ENCODE data around the gene KXD1. TPM values are rescaled to one million over a fixed set of nuclear protein-coding genes. Genes with fewer than 3 reads are reported as not detected.

Gene KXD1
- total and polyA plus RNA-seq, 10 of the 15 experiments (the other 5 are each of a cell fraction or from before 2014, with no cell fraction given) = 27.5 to 209 (median 129) TPM

DNA sequence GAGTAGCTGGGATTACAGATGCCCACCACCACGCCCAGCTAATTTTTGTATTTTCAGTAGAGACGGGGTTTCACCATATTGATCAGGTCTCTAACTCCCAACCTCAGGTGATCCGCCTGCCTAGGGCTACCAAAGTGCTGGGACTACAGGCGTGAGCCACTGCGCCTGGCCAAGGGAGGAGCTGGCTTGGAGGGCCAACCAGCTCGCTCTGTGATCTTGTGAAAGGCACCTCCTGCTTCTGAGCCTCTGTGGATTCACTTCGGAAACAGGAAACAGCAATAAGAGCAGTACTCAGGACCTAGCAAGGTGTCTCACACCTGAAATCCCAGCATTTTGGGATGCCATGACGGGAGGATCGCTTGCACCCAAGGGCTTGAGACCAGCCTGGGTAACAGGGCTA, 33.8 kb upstream of the KXD1 start:
- Histone ChIP-seq H3K4me2 (ENCODE audit: control insufficient read depth, insufficient read depth) (no peak overlapping the region), H3K9me3 (replicated peaks; ENCODE audit: control insufficient read depth, insufficient read depth, low read length) (no peaks in the 10 kb centered on the region), H3K9ac (ENCODE audit: control insufficient read depth, insufficient read depth, low read length) (no peak overlapping the region), H2AFZ (ENCODE audit: control insufficient read depth, low read depth, low read length) (no peak overlapping the region), H3K36me3 (ENCODE audit: control insufficient read depth in 2 of 2, insufficient read depth in 2 of 2, low read length in 1 of 2) (no peaks in the 10 kb centered on the region), H3K4me3 (no peak overlapping the region), H3K79me2 (ENCODE audit: control insufficient read depth, insufficient read depth, low read length) (peaks cover 30% of the 10 kb centered on the region), H3K4me1 (ENCODE audit: control insufficient read depth, insufficient read depth, low read length) (peaks cover 4% of the 10 kb centered on the region), H3K27ac (ENCODE audit: control insufficient read depth, insufficient read depth) (no peak overlapping the region), H3K27me3 (replicated peaks in 1 of 2; ENCODE audit: control insufficient read depth in 2 of 2, insufficient read depth in 2 of 2, low read length in 1 of 2) (no peaks in the 10 kb centered on the region), H4K20me1 (ENCODE audit: control insufficient read depth, insufficient read depth) (no peaks in the 10 kb centered on the region)
- BruUV-seq (replicated peaks) = no TSS peak
- in situ Hi-C loops (cut with MboI) = no loop called here
- ChIA-PET SMC1A (ENCODE audit: uncharacterized antibody, unreplicated experiment) (interaction anchor here (1.7 to 1.8 kb wide), 2 partner anchors 19 to 20 kb away, joined by 5 read pairs; no protein-coding TSS in a partner anchor), POLR2A (interaction anchor here (0.5 to 2.3 kb wide), 4 partner anchors 10 to 20 kb away, joined by 3 to 6 read pairs (median 4); partner anchors contain the start of gene FKBP8), CTCF (interaction anchor here (2.0 to 6.5 kb wide), 2 partner anchors 20 to 63 kb away, joined by 8 to 64 read pairs; partner anchors contain the start of genes FKBP8 and REX1BD), RAD21 (ENCODE audit: unreplicated experiment) (interaction anchor here (0.9 to 5.1 kb wide), 2 partner anchors 48 to 152 kb away, joined by 5 to 26 read pairs; partner anchors contain the start of gene UBA52)
- intact Hi-C loops (cut with micrococcal nuclease; ENCODE audit: unreplicated experiment) = loop anchor here (2.0 kb wide), 1 partner anchor 65 kb away; the partner anchor contains the start of gene REX1BD
- no peak for TF ChIP-seq POLR2A (IDR thresholded peaks at IDR 0.05; ENCODE audit: low read depth, low read length)
- no peak for TF ChIP-seq RCOR1 (conservative IDR thresholded peaks at IDR 0.05; ENCODE audit: low read depth, low read length)
- TF ChIP-seq KLF5 (IDR thresholded peaks at IDR 0.05; ENCODE audit: partially characterized antibody) = no peak
- no peak for TF ChIP-seq SMARCA5 (IDR thresholded peaks at IDR 0.05)
- TF ChIP-seq POU2F2 (IDR thresholded peaks at IDR 0.05; ENCODE audit: borderline replicate concordance, low read depth, low read length) = no peak
- TF ChIP-seq PAX5 (IDR thresholded peaks at IDR 0.05; ENCODE audit: borderline replicate concordance, low read depth, low read length) = no peak
- no peak for TF ChIP-seq BMI1 (IDR thresholded peaks at IDR 0.05; ENCODE audit: borderline replicate concordance)
- no peak for TF ChIP-seq WRNIP1 (IDR thresholded peaks at IDR 0.05; ENCODE audit: borderline replicate concordance, low read depth, low read length)
- TF ChIP-seq, protein P1, sequence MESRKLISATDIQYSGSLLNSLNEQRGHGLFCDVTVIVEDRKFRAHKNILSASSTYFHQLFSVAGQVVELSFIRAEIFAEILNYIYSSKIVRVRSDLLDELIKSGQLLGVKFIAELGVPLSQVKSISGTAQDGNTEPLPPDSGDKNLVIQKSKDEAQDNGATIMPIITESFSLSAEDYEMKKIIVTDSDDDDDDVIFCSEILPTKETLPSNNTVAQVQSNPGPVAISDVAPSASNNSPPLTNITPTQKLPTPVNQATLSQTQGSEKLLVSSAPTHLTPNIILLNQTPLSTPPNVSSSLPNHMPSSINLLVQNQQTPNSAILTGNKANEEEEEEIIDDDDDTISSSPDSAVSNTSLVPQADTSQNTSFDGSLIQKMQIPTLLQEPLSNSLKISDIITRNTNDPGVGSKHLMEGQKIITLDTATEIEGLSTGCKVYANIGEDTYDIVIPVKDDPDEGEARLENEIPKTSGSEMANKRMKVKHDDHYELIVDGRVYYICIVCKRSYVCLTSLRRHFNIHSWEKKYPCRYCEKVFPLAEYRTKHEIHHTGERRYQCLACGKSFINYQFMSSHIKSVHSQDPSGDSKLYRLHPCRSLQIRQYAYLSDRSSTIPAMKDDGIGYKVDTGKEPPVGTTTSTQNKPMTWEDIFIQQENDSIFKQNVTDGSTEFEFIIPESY (IDR thresholded peaks at IDR 0.05) = no peak
- no peak for TF ChIP-seq NRF1 (conservative IDR thresholded peaks at IDR 0.05; ENCODE audit: low read depth, low read length)
- TF ChIP-seq, protein P2, sequence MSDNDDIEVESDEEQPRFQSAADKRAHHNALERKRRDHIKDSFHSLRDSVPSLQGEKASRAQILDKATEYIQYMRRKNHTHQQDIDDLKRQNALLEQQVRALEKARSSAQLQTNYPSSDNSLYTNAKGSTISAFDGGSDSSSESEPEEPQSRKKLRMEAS (IDR thresholded peaks at IDR 0.05; ENCODE audit: low read depth, low read length) = no peak
- no peak for TF ChIP-seq HDAC2 (IDR thresholded peaks at IDR 0.05)
- no peak for TF ChIP-seq IKZF2 (IDR thresholded peaks at IDR 0.05)
- TF ChIP-seq CBX5 (IDR thresholded peaks at IDR 0.05; ENCODE audit: low read depth) = no peak
- DNase-seq (ENCODE audit: low read depth, low spot score) (no peak), ATAC-seq (no peak), FAIRE-seq (no peak)
- 81% methylated on average over 9 of the region's 9 CpGs for WGBS (ENCODE audit: insufficient coverage, insufficient replicate concordance, low lambda C conversion rate, missing lambda C conversion rate)
